Superior temporal gyrus (tissue), 1 donor: Measurements from ENCODE around the gene TTYH1.
A peak's percentile ranks its signal among the peaks of the same experiment; 100 is the strongest.

ENCODE experiments used
- DNase-seq: peaks from one replicate; pipeline ENCODE4 v3.0.0-alpha.2; 2016; ENCODE audit errors: extremely low spot score

Gene TTYH1

GRCh38 chr19:54422136-54422535, 6.9 kb downstream of the TTYH1 start:
- no peak for DNase-seq

- no peak for DNase-seq
Measured at GRCh38 chr19:54424201-54424600, 8.9 kb downstream of the TTYH1 start.

- DNase-seq = no peak
Measured at GRCh38 chr19:54424660-54425381, 9.6 kb downstream of the TTYH1 start.

- DNase-seq = no peak
Measured at GRCh38 chr19:54425382-54425723, 10.1 kb downstream of the TTYH1 start.

GRCh38 chr19:54426291-54426931, 11.1 kb downstream of the TTYH1 start:
- no peak for DNase-seq

GRCh38 chr19:54427586-54427985, 12.3 kb downstream of the TTYH1 start:
- no peak for DNase-seq

GRCh38 chr19:54428323-54429175, 13.3 kb downstream of the TTYH1 start:
- DNase-seq = no peak

GRCh38 chr19:54429176-54429495, 13.9 kb downstream of the TTYH1 start:
- no peak for DNase-seq

GRCh38 chr19:54429545-54430227, 14.4 kb downstream of the TTYH1 start:
- no peak for DNase-seq

- DNase-seq = no peak
Measured at GRCh38 chr19:54430306-54431254, 15.3 kb downstream of the TTYH1 start.

GRCh38 chr19:54431255-54431838, 16.1 kb downstream of the TTYH1 start:
- DNase-seq = no peak

GRCh38 chr19:54432144-54432738, 17.0 kb downstream of the TTYH1 start:
- peak; percentile 9 for DNase-seq

GRCh38 chr19:54433697-54434096, 18.4 kb downstream of the TTYH1 start:
- DNase-seq = no peak

GRCh38 chr19:54434112-54434872, 19.0 kb downstream of the TTYH1 start:
- no peak for DNase-seq

GRCh38 chr19:54434873-54435214, 19.6 kb downstream of the TTYH1 start:
- DNase-seq = no peak

GRCh38 chr19:54435551-54436016, 20.3 kb downstream of the TTYH1 start:
- no peak for DNase-seq

- DNase-seq = no peak
Measured at GRCh38 chr19:54436031-54436523, 20.8 kb downstream of the TTYH1 start.

- DNase-seq = peak; percentile 63
Measured at GRCh38 chr19:54436628-54437252, 21.5 kb downstream of the TTYH1 start.
